NCI-H226 (cell line): ENCODE data around the gene ADARB1.

Experiments
- DNase-seq: peaks from one replicate; pipeline ENCODE4 v3.0.0-alpha.2; 2015

ADARB1 gene

DNA sequence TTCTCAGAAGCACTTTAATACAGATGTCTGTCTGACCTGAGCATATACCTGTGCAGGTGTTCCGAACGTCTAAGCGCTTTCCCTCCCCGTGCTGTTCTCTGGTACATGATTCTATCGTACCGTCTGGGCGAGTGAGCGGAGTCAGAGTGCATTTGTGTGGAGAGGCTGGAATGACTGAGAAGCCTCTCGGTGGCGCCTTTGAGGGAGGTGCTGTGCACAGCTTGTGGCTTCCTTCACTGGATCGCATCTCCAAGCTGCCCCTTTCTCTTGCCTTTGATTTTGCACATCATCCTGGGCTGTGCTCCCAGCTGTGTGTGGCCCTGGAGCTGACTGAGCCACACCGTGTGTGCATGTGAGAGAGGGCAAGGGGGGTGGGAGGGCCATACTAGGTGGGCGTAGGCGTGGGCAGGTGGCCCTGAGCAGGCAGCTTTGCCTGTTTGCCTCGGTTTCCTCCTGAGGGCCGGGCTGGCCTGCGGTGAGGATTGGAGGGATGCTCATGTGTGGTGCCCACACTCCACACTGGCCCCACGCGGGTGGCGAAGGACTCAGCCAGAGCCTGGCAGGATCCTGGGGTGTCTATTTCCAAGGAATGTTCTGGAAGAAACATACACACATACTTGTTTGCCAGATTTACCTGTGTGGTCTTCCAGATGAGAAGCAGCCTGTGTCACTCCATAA lies 105.3 kb downstream of the ADARB1 start:
- DNase-seq = no peak

DNA sequence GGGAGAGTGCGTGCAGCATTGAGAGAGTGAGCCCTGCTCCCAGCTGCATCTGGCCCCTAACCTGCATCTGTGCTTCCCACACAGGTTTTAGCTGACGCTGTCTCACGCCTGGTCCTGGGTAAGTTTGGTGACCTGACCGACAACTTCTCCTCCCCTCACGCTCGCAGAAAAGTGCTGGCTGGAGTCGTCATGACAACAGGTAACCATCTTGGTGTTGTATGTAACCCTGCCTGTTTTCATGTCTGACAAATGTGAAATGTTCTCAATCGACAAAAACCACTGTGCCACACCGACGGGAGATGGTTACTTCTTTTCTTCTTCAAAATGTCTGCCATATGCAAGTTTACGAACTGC lies 105.8 kb downstream of the ADARB1 start:
- no peak for DNase-seq

GRCh38 chr21:45182958-45183357 lies 108.6 kb downstream of the ADARB1 start:
- DNase-seq = no peak

GRCh38 chr21:45183852-45184251 lies 109.5 kb downstream of the ADARB1 start:
- no peak for DNase-seq

DNA sequence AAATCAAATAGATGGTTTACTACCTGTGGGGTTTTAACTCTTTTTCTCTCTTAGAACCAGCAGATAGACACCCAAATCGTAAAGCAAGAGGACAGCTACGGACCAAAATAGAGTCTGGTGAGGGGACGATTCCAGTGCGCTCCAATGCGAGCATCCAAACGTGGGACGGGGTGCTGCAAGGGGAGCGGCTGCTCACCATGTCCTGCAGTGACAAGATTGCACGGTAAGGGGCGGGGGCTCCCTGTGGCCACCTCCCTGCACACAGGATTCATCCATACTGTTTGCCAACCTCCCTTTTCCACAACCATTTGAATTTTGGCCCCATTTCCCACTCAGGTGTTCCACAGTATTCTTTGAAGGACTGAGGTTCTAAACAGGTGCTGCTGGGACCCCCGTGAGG lies 110.5 kb downstream of the ADARB1 start:
- DNase-seq = no peak

DNA sequence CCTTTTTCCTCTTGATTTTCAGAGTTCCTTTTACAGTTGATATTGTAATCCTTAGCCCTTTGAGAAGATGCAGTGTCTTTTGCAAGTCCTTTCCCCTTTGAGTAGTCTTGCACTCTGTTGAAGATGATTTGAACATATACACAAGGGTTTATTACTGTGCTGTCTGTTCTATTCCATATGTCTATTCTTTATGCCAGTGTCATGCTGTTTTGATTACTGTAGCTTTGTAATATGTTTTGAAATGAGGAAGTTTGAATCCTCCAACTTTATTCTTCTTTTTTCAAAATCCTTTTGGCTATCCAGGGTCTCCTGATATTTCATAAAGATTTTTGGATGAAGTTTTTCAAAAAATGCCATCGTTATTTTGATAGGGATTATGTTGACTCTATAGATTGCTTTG lies 112.3 kb downstream of the ADARB1 start:
- no peak for DNase-seq

- DNase-seq = no peak
Observed at GRCh38 chr21:45187646-45188045, 113.3 kb downstream of the ADARB1 start.

DNA sequence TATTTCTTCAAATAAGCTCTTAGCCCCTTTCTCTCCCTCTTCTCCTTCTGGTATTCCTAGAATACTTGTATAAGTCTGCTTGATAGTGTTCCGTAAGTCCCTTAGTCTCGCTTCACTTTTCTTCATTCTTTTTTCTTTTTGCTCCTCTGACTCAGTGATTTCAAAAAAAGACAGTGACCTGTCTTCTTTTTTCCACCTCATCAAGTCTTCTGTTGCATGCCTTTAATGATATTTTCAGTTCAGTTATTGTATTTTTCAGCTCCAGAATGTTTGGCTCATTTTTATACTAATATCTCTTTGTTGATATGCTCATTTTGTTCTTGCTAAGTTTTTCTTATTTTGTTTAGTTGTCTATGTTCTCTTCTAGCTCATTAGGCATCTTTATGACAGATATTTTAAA lies 115.6 kb downstream of the ADARB1 start:
- DNase-seq = no peak

DNA sequence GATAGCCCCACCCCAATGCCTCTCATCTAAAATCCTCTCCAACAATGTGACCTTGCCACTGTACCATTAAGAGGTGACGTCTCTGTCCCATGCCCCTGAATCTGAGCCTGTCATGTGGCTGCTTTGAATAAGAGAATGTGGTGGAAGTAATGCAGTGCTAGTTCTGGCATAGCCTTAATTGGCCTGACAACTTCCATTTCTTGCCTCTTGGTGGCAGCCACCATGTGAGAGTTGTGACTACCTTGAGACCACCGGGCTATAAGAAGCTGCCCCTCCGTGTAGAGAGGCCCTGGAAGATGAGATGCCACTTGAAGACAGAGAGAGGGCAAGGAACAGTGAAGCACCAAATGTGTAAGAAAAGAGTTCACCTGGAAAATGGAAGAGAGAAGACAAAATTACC lies 118.0 kb downstream of the ADARB1 start:
- no peak for DNase-seq

GRCh38 chr21:45196620-45197019 lies 122.2 kb downstream of the ADARB1 start:
- DNase-seq = no peak

- DNase-seq = no peak
Observed at GRCh38 chr21:45199201-45199600, 124.8 kb downstream of the ADARB1 start.

DNA sequence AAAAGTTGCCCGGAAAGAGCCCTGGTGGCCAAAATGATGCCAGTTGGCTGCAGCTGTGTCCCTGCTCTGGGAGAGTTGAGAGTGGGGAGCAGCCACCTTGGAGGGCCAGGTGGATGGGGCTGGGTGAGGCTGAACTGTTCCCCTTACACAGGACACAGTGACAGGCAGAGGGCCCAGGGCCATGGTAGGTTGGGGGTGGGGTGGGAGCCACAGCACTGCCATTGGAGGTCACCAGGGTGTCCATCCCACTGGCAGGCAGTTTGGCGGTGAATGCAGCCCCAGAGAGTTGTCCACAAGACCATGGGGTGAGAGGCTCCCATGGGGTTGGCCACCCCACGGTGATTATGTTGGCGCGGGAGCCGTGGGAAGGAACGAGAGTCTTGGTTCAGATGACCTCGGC lies 125.7 kb downstream of the ADARB1 start:
- DNase-seq = no peak

DNA sequence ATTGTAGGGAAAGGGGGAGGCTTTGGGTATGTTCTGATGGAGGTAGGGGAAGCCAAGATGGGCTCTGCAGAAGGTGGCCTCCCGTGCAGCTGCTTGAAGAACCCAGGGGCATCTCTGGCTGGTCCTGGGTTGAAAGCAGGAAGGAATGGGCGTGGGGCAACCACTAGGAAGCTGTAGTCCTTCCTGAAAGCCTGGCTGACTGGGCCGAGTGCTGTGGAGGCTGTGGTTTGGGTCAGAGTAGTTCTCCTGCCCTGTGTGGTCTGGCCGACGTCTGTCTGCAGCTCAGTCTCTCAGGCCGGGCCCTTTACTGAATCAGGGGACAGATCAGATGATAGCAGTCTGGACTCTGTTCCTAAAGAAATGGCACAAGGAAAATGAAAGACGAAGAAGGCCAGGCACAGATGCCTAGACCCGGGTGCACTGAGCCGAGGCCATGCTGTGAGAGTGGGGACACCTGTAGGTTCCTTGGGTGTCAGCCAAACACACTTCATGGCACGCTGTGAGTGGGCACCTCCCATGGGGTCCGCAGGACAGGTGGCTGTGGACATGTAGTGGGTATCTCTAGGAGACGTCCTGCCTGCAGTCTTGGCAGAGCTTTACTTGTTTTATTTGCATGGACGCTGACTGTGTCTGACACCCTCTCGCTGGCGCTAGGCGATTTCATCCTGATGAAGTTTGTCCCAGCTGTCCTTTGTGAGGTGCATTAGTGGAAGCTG lies 126.4 kb downstream of the ADARB1 start:
- no peak for DNase-seq

GRCh38 chr21:45202344-45202743 lies 128.0 kb downstream of the ADARB1 start:
- no peak for DNase-seq

DNA sequence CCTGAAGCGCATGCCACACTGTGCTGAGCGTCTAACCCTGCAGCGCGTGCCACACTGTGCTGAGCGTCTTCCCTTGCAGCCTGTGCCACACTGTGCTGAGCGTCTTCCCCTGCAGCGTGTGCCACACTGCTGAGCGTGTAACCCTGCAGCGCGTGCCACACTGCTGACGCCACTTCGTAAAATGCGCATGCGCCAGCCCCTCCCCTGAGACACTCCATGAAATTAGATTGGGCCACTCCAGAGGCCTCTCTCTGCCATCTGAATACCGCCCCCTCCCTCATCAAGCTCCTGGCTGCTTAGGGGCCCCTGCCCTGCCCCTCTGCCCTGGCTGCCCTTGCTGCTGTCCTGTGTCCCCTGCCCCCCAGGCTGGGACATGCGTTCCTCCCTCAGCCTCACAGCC lies 128.5 kb downstream of the ADARB1 start:
- DNase-seq = no peak

GRCh38 chr21:45203983-45204382 lies 129.6 kb downstream of the ADARB1 start:
- DNase-seq = no peak

DNA sequence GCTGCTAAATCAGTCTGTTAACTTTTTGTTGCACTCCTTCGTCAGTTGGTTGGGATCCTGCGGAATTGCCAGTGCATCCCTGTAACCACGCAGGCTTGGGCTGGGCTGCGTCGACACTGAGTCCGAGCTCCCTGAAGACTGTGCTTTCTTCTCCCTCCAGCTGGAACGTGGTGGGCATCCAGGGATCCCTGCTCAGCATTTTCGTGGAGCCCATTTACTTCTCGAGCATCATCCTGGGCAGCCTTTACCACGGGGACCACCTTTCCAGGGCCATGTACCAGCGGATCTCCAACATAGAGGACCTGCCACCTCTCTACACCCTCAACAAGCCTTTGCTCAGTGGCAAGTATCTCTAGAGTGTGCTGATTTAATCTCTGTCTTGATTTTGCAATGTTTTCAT lies 130.0 kb downstream of the ADARB1 start:
- DNase-seq = no peak

GRCh38 chr21:45207839-45208626 lies 133.7 kb downstream of the ADARB1 start:
- no peak for DNase-seq

DNA sequence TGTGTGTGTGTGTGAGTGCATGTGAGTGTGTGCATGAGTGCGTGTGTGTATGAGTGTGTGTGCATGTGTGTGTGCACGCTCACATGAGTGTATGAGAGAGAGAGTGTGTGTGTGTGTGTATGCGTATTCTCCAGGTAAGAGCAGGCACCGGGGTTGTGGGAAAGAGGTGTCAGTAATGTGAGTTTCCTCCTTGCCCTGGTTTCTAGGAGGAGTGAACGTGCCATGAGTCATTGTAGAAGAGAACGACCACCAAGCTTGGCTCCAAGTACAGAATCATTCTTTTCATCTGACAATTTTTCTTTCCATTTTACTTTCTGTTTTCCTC lies 134.2 kb downstream of the ADARB1 start:
- peak; percentile 10 for DNase-seq

DNA sequence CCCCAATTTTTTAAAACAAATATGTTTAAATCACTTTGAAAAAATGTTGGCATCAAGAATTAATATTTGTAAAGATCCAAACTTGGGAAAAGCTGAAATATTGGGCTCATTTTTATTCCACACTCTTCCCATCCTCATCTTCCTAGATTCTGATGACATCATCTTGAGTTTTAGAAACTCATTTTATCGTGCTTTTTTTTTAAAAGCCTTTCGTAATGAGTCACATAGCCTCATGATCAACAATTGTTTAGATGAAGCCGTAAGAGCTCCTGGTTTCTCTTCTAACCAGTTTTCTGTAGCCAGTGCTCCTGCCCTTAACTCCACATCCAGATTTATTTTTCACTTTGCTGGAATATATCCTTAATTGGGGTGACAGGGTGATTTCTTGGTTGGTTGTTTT lies 134.7 kb downstream of the ADARB1 start:
- peak; percentile 52 for DNase-seq

- no peak for DNase-seq
Observed at GRCh38 chr21:45209685-45210284, 135.4 kb downstream of the ADARB1 start.

DNA sequence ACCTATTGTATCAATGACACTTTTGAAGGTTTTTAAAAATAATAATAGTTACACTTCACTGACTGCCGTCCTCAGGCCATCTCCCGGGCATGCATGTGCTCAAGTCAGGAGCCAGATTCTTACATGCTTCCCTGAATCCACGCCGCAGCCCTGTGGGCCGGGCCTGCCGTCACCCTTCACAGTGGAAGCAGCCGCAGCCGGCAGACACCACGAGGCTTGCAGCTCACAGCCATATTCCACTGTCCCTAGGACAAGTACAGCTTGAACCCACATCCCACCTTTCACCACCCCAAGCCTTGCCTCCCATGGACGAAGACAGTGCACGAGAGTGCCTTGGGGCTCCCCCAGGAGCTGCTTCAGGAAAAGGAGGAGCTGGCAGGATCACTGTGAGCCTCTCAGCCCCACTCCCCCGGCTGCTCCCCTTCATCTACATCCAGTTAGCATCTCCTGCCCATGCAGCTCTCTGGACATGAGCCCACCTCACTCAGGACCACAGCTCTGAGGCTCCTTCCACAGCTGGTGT lies 136.1 kb downstream of the ADARB1 start:
- DNase-seq = no peak

GRCh38 chr21:45211661-45212060 lies 137.3 kb downstream of the ADARB1 start:
- no peak for DNase-seq

- DNase-seq = no peak
Observed at GRCh38 chr21:45213392-45213791, 139.0 kb downstream of the ADARB1 start.
